WTC11 (cell line): Measurements from ENCODE around the gene SIPA1L3. TPM values are rescaled to one million over a fixed set of nuclear protein-coding genes. Genes with fewer than 3 reads are reported as not detected.

Source experiments
- ATAC-seq: fragments of 200-7000 bp; cut with Tn5 transposase; 2 replicates; pipeline ENCODE4 v1.10.0; 2021; ENCODE audit warnings: mild to moderate bottlenecking, moderate library complexity
- CTCF ChIA-PET: fragments of 300-600 bp; sonication (Branson Sonifier 250); formaldehyde crosslinking; loops from one replicate; lab custom pipeline; 2021; ENCODE audit warnings: antibody characterized with exemption; lab: Charles Lee
- POLR2A ChIA-PET: fragments of 350-600 bp; sonication (Branson Sonifier 250); formaldehyde crosslinking; loops from one replicate; lab custom pipeline; 2021; ENCODE audit warnings: antibody characterized with exemption; lab: Charles Lee
- DNase-seq: peaks from one replicate; pipeline ENCODE4 v3.0.0; 2021; ENCODE audit warnings: low spot score
- H3K27ac Mint-ChIP-seq: 2 replicates; pipeline ENCODE4 v1.8.0; 2021; ENCODE audit warnings: mixed read lengths
- H3K27me3 Mint-ChIP-seq: 2 replicates; pipeline ENCODE4 v1.8.0; 2021; ENCODE audit warnings: low read depth, mild to moderate bottlenecking, moderate library complexity, mixed read lengths
- H3K36me3 Mint-ChIP-seq: 2 replicates; pipeline ENCODE4 v1.8.0; 2021; ENCODE audit warnings: mixed read lengths
- H3K4me1 Mint-ChIP-seq: 2 replicates; pipeline ENCODE4 v1.8.0; 2022; ENCODE audit warnings: mixed read lengths
- H3K4me3 Mint-ChIP-seq: 2 replicates; pipeline ENCODE4 v1.8.0; 2021; ENCODE audit warnings: mild to moderate bottlenecking, moderate library complexity, mixed read lengths
- H3K9me3 Mint-ChIP-seq: 2 replicates; pipeline ENCODE4 v1.8.0; 2021; ENCODE audit warnings: mixed read lengths
- FOXK1 ChIP-seq: sonication (generic); formaldehyde crosslinking; IDR thresholded peaks from 2 replicates; pipeline ENCODE4 v1.8.0; 2022; ENCODE audit warnings: mild to moderate bottlenecking, moderate library complexity, missing genetic modification reagents
- GTF2I ChIP-seq: fragments of 250-450 bp; sonication (Bioruptor Pico); conservative IDR thresholded peaks from 2 replicates; pipeline ENCODE4 v1.4.0; 2021; ENCODE audit warnings: mild to moderate bottlenecking
- NR1H2 ChIP-seq: sonication (generic); formaldehyde crosslinking; IDR thresholded peaks from 2 replicates; pipeline ENCODE4 v1.9.0; 2021; ENCODE audit warnings: mild to moderate bottlenecking, moderate library complexity, missing genetic modification reagents
- NR2C2 ChIP-seq: sonication (generic); formaldehyde crosslinking; IDR thresholded peaks from 2 replicates; pipeline ENCODE4 v1.8.0; 2022; ENCODE audit warnings: mild to moderate bottlenecking, missing genetic modification reagents
- NR3C1 ChIP-seq: sonication (generic); formaldehyde crosslinking; conservative IDR thresholded peaks from 2 replicates; pipeline ENCODE4 v1.8.1; 2023; ENCODE audit warnings: low read depth, mild to moderate bottlenecking, missing genetic modification reagents
- SOX15 ChIP-seq: fragments of 250-450 bp; sonication (Bioruptor Pico); IDR thresholded peaks from 2 replicates; pipeline ENCODE4 v1.9.0; 2021; ENCODE audit warnings: mild to moderate bottlenecking
- SP1 ChIP-seq: sonication (generic); formaldehyde crosslinking; conservative IDR thresholded peaks from 2 replicates; pipeline ENCODE4 v1.8.1; 2022; ENCODE audit warnings: missing genetic modification reagents
- TEAD4 ChIP-seq: sonication (generic); formaldehyde crosslinking; IDR thresholded peaks from 2 replicates; pipeline ENCODE4 v1.8.0; 2022; ENCODE audit warnings: mild to moderate bottlenecking, missing genetic modification reagents
- ZBTB21 ChIP-seq: sonication (generic); formaldehyde crosslinking; IDR thresholded peaks from 2 replicates; pipeline ENCODE4 v1.8.1; 2023; ENCODE audit warnings: mild to moderate bottlenecking, missing genetic modification reagents, borderline replicate concordance
- ZNF138 ChIP-seq: sonication (generic); formaldehyde crosslinking; conservative IDR thresholded peaks from 2 replicates; pipeline ENCODE4 v1.8.1; 2022; ENCODE audit warnings: mild to moderate bottlenecking, moderate library complexity, missing genetic modification reagents
- ZNF219 ChIP-seq: sonication (generic); formaldehyde crosslinking; IDR thresholded peaks from 2 replicates; pipeline ENCODE4 v1.8.0; 2023; ENCODE audit warnings: missing genetic modification reagents, mild to moderate bottlenecking, borderline replicate concordance
- ZNF263 ChIP-seq: sonication (generic); formaldehyde crosslinking; IDR thresholded peaks from 2 replicates; pipeline ENCODE4 v1.8.1; 2022; ENCODE audit warnings: low read depth, mild to moderate bottlenecking, moderate library complexity, missing genetic modification reagents
- total RNA-seq: library from RNA; stranded (reverse); gene quantifications from 3 replicates; pipeline ENCODE4 v1.2.3, GENCODE V29; 2021
- TF ChIP-seq, protein P1 (sequence below): sonication (generic); formaldehyde crosslinking; IDR thresholded peaks from 2 replicates; pipeline ENCODE4 v1.8.1; 2023; ENCODE audit warnings: mild to moderate bottlenecking, missing genetic modification reagents
- TF ChIP-seq, protein P2 (sequence below): sonication (generic); formaldehyde crosslinking; IDR thresholded peaks from 2 replicates; pipeline ENCODE4 v1.8.0; 2023; ENCODE audit warnings: missing genetic modification reagents
- TF ChIP-seq, protein P3 (sequence below): fragments of 250-450 bp; sonication (Bioruptor Pico); IDR thresholded peaks from 2 replicates; pipeline ENCODE4 v1.9.0; 2021; ENCODE audit warnings: mild to moderate bottlenecking, borderline replicate concordance
- TF ChIP-seq, protein P4 (sequence below): sonication (generic); formaldehyde crosslinking; conservative IDR thresholded peaks from 2 replicates; pipeline ENCODE4 v1.8.1; 2022; ENCODE audit warnings: mild to moderate bottlenecking, missing genetic modification reagents
- TF ChIP-seq, protein P5 (sequence below): sonication (generic); formaldehyde crosslinking; IDR thresholded peaks from 2 replicates; pipeline ENCODE4 v1.8.1; 2022; ENCODE audit warnings: mild to moderate bottlenecking, missing genetic modification reagents, moderate library complexity, borderline replicate concordance
- TF ChIP-seq, protein P6 (sequence below): sonication (generic); formaldehyde crosslinking; IDR thresholded peaks from 2 replicates; pipeline ENCODE4 v1.8.1; 2022; ENCODE audit warnings: mild to moderate bottlenecking, moderate library complexity, missing genetic modification reagents
- TF ChIP-seq, protein P7 (sequence below): fragments of 250-450 bp; sonication (Bioruptor Pico); IDR thresholded peaks from 2 replicates; pipeline ENCODE4 v1.9.0; 2021; ENCODE audit warnings: mild to moderate bottlenecking

SIPA1L3 gene
- total RNA-seq, 1 experiment from 2014 or later = 41.5 TPM

DNA sequence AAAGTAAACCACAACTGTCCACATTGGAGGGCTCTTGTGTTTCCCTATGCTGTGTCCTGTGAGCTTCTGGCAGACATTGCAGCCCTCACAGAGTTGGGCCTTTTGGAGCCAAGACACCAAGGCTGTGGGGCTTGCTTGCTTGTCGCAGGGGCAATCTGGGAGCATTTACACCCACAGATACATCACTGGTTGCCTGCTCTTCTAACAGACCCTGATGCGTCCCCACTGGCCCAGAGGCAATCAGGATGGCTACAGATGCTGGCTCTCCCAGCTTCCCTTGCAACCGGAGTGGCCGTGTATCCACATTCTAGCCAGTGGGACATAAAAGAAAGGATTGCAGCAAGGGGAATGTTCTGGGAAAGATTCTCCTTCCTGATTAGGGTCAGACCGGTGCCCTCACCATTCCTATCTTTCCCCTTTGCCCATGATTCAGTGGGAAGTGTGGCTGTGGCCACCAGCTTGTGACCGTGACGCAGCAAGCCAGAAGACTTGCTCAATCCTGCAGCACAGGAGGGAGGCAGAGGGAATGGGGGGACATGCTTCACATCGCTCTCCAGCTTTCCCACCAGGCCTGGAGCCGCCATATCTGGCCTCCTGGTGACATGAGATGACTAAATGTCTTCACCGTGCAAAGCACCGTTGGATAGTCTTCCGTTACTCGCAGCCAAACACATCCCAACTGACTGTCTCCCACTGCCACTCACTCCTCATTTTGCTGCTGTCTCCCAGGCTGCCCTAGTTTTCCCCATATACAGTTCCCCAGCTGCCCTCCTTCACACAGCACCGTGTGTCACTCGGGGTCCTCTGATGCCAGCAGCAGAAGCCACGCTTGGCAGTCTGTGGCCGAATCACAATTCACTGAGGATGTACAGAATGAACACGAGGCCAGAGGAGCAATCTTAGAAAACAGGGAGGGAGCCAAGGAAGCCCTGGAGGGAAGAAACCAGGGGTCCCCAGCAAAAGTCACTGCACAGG is 166.1 kb downstream of the SIPA1L3 start (continued):
- TF ChIP-seq, protein P1, sequence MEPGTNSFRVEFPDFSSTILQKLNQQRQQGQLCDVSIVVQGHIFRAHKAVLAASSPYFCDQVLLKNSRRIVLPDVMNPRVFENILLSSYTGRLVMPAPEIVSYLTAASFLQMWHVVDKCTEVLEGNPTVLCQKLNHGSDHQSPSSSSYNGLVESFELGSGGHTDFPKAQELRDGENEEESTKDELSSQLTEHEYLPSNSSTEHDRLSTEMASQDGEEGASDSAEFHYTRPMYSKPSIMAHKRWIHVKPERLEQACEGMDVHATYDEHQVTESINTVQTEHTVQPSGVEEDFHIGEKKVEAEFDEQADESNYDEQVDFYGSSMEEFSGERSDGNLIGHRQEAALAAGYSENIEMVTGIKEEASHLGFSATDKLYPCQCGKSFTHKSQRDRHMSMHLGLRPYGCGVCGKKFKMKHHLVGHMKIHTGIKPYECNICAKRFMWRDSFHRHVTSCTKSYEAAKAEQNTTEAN (CRISPR knock-in tag) = no peak
- TF ChIP-seq FOXK1 (CRISPR knock-in tag) = no peak
- TF ChIP-seq NR1H2 (CRISPR knock-in tag) = no peak
- TF ChIP-seq, protein P2, sequence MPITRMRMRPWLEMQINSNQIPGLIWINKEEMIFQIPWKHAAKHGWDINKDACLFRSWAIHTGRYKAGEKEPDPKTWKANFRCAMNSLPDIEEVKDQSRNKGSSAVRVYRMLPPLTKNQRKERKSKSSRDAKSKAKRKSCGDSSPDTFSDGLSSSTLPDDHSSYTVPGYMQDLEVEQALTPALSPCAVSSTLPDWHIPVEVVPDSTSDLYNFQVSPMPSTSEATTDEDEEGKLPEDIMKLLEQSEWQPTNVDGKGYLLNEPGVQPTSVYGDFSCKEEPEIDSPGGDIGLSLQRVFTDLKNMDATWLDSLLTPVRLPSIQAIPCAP (CRISPR knock-in tag) = no peak

DNA sequence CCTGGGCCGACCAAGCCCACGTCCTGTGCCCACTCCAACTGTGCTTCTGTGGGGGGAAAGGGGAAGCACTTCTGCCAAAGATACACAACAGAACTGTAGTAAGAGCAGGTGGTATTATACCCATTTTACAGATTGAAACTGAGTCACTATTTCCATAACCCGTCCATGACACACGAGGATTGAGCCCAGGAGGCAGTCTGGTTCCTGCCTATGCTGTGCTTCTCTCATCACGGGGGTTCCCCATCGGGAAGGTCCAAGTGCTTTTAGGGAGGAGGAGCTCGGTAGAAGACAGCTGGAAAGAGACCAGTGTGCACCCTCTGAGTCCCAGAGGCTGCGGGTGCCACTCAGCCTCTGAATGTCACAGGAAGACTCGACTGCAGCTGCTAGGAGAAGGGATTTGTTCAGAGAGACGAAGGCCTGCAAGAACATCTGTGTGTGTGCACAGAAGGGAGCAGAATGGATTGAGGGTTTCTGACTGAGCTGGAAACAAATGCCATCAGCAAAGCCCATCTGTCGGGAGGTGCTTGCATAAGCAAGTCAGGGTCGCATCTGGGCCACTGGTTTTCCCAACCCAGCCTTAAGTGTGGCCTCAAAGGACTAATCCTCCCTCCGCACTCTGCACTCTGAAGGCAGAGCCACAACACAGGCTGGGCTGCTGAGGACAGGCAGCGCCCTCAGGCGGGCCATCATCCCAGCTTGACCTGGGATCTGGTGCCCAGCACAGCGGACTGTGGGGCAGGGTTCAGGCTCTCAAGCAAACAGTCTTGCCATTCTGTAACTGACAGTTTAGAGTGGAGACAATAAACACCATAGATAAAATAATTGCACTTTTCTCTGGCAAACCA is 167.1 kb downstream of the SIPA1L3 start:
- Mint-ChIP-seq H3K4me1 (peaks cover 9% of the 10 kb centered on the region), H3K36me3 (peaks cover 4% of the 10 kb centered on the region; the same call in 1 of the 2 replicates), H3K27me3 (no peaks in the 10 kb centered on the region), H3K4me3 (no peak overlapping the region), H3K9me3 (peaks cover 4% of the 10 kb centered on the region), H3K27ac (peak overlapping the region; percentile 92)
- TF ChIP-seq, protein P3, sequence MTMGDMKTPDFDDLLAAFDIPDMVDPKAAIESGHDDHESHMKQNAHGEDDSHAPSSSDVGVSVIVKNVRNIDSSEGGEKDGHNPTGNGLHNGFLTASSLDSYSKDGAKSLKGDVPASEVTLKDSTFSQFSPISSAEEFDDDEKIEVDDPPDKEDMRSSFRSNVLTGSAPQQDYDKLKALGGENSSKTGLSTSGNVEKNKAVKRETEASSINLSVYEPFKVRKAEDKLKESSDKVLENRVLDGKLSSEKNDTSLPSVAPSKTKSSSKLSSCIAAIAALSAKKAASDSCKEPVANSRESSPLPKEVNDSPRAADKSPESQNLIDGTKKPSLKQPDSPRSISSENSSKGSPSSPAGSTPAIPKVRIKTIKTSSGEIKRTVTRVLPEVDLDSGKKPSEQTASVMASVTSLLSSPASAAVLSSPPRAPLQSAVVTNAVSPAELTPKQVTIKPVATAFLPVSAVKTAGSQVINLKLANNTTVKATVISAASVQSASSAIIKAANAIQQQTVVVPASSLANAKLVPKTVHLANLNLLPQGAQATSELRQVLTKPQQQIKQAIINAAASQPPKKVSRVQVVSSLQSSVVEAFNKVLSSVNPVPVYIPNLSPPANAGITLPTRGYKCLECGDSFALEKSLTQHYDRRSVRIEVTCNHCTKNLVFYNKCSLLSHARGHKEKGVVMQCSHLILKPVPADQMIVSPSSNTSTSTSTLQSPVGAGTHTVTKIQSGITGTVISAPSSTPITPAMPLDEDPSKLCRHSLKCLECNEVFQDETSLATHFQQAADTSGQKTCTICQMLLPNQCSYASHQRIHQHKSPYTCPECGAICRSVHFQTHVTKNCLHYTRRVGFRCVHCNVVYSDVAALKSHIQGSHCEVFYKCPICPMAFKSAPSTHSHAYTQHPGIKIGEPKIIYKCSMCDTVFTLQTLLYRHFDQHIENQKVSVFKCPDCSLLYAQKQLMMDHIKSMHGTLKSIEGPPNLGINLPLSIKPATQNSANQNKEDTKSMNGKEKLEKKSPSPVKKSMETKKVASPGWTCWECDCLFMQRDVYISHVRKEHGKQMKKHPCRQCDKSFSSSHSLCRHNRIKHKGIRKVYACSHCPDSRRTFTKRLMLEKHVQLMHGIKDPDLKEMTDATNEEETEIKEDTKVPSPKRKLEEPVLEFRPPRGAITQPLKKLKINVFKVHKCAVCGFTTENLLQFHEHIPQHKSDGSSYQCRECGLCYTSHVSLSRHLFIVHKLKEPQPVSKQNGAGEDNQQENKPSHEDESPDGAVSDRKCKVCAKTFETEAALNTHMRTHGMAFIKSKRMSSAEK = no peak
- TF ChIP-seq, protein P4, sequence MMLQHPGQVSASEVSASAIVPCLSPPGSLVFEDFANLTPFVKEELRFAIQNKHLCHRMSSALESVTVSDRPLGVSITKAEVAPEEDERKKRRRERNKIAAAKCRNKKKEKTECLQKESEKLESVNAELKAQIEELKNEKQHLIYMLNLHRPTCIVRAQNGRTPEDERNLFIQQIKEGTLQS (CRISPR knock-in tag) = no peak
- TF ChIP-seq SOX15 (CRISPR knock-in tag) = no peak
- TF ChIP-seq, protein P1 (CRISPR knock-in tag) = no peak
- TF ChIP-seq SP1 (CRISPR knock-in tag) = no peak
- TF ChIP-seq ZNF138 = no peak
- TF ChIP-seq, protein P5, sequence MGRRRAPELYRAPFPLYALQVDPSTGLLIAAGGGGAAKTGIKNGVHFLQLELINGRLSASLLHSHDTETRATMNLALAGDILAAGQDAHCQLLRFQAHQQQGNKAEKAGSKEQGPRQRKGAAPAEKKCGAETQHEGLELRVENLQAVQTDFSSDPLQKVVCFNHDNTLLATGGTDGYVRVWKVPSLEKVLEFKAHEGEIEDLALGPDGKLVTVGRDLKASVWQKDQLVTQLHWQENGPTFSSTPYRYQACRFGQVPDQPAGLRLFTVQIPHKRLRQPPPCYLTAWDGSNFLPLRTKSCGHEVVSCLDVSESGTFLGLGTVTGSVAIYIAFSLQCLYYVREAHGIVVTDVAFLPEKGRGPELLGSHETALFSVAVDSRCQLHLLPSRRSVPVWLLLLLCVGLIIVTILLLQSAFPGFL (CRISPR knock-in tag) = no peak
- no peak for TF ChIP-seq GTF2I (CRISPR knock-in tag)
- TF ChIP-seq NR3C1 (CRISPR knock-in tag) = no peak
- TF ChIP-seq, protein P6, sequence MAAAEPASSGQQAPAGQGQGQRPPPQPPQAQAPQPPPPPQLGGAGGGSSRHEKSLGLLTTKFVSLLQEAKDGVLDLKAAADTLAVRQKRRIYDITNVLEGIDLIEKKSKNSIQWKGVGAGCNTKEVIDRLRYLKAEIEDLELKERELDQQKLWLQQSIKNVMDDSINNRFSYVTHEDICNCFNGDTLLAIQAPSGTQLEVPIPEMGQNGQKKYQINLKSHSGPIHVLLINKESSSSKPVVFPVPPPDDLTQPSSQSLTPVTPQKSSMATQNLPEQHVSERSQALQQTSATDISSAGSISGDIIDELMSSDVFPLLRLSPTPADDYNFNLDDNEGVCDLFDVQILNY (CRISPR knock-in tag) = no peak
- TF ChIP-seq TEAD4 (CRISPR knock-in tag) = no peak
- TF ChIP-seq ZNF219 (CRISPR knock-in tag) = no peak
- TF ChIP-seq NR2C2 (CRISPR knock-in tag) = no peak
- TF ChIP-seq, protein P7, sequence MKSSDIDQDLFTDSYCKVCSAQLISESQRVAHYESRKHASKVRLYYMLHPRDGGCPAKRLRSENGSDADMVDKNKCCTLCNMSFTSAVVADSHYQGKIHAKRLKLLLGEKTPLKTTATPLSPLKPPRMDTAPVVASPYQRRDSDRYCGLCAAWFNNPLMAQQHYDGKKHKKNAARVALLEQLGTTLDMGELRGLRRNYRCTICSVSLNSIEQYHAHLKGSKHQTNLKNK (CRISPR knock-in tag) = no peak
- TF ChIP-seq ZNF263 (CRISPR knock-in tag) = no peak
- TF ChIP-seq ZBTB21 (CRISPR knock-in tag) = no peak
- ChIA-PET POLR2A (interaction anchor here (1.4 kb wide), 1 partner anchor 167 kb away, joined by 4 read pairs; the partner anchor contains the start of genes SIPA1L3 and WDR87), CTCF (interaction anchor here (0.6 to 1.8 kb wide), 13 partner anchors 13 to 171 kb away, joined by 3 to 11 read pairs (median 3); partner anchors contain the start of genes SIPA1L3 and WDR87)
- peak; percentile 97 for ATAC-seq
- peak; percentile 73 for DNase-seq
